ENCODE data around the gene CYP2S1.
"Not testable (repeated sequence)": the region's sequence is repeated elsewhere in the genome, so short reads cannot be mapped to it uniquely, and the experiment has no call there.

Gene CYP2S1, protein sequence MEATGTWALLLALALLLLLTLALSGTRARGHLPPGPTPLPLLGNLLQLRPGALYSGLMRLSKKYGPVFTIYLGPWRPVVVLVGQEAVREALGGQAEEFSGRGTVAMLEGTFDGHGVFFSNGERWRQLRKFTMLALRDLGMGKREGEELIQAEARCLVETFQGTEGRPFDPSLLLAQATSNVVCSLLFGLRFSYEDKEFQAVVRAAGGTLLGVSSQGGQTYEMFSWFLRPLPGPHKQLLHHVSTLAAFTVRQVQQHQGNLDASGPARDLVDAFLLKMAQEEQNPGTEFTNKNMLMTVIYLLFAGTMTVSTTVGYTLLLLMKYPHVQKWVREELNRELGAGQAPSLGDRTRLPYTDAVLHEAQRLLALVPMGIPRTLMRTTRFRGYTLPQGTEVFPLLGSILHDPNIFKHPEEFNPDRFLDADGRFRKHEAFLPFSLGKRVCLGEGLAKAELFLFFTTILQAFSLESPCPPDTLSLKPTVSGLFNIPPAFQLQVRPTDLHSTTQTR

DNA sequence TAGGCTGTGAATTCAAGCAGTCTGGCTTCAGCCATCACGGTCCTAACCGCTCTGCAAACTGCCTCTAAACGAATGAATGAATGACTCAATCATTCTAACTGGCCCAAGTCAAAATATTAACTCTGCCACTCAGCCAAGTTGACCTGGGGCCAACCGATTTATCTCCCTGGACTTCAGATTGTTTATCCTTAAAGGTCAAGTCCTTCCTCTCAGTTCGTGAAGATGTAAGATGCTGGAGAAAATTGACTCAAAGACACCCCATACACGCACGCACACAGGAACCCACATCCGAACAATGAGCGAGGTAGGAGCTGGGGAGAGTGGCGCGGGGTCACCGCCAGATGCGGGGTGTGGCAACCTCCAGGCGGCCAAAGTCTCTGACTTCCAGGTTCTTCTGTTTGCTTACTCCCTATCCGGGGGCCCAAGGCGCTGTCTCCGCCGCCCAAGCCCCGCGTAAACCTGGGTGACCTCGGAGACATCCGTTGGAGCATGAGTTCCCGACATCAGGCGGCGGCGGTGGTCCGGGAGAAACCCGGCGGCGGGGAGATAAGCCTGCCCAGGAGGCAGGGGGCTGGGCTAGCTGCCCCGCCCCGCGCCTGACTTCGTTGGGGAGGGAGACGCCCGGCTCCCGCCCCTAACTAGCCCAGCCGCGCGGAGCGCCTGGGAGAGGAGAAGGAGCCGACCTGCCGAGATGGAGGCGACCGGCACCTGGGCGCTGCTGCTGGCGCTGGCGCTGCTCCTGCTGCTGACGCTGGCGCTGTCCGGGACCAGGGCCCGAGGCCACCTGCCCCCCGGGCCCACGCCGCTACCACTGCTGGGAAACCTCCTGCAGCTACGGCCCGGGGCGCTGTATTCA, at the start of gene CYP2S1:
Gene CYP2S1, plus strand, starts transcription at position 646 of the 856 bp plus-strand sequence. Its CDS starts 46 bp downstream, at position 692.
- DNase-seq (ENCODE audit: low read depth) = no peak
- TF ChIP-seq, protein P1, sequence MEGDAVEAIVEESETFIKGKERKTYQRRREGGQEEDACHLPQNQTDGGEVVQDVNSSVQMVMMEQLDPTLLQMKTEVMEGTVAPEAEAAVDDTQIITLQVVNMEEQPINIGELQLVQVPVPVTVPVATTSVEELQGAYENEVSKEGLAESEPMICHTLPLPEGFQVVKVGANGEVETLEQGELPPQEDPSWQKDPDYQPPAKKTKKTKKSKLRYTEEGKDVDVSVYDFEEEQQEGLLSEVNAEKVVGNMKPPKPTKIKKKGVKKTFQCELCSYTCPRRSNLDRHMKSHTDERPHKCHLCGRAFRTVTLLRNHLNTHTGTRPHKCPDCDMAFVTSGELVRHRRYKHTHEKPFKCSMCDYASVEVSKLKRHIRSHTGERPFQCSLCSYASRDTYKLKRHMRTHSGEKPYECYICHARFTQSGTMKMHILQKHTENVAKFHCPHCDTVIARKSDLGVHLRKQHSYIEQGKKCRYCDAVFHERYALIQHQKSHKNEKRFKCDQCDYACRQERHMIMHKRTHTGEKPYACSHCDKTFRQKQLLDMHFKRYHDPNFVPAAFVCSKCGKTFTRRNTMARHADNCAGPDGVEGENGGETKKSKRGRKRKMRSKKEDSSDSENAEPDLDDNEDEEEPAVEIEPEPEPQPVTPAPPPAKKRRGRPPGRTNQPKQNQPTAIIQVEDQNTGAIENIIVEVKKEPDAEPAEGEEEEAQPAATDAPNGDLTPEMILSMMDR (IDR thresholded peaks at IDR 0.05; ENCODE audit: control insufficient read depth, extremely low read depth, insufficient read depth) = no peak
- H3K4me3 ChIP-seq (ENCODE audit: low read depth, low read length) = peak within 1 kb of the TSS; percentile 4; the same call in 1 of the 2 replicates

DNA sequence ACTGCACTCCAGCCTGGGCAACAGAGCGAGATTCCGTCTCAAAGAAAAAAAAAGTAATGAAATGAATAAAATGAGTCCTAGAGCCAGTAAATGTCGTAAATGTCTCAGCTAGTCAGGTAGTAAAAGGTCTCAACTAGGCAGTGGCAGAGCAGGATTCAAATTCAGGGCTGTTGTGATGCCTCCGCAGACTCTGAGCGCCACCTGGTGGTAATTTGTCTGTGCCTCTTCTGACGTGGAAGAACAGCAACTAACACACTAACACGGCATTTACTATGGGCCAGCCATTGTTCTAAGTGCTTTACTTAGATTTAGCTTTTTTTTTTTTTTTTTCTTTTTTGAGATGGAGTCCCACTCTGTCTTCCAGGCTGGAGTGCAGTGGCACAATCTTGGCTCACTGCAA, 48.6 kb upstream of the CYP2S1 start:
- TF ChIP-seq, protein P1 (IDR thresholded peaks at IDR 0.05; ENCODE audit: control insufficient read depth, extremely low read depth, insufficient read depth) = peak; percentile 67
- DNase-seq (ENCODE audit: low read depth) = peak; percentile 35
- no peak overlapping the region for H3K4me3 ChIP-seq (ENCODE audit: low read depth, low read length)

DNA sequence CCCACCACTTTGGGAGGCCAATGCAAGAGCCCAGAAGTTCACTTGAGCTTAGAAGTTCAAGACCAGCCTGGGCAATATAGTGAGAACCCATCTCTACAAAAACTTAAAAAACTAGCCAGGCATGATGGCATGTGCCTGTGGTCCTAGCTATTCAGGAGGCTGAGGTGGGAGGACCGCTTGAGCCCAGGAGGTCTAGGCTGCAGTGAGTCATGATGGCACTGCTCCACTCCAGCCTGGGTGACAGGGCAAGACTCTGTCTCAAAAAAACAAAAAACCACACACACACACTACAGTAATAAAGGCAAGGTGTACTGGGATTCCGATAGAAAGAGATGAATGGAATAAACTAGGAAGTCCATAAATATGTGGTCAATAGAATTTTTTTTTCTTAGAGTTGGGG, 43.2 kb upstream of the CYP2S1 start:
- TF ChIP-seq, protein P1 (IDR thresholded peaks at IDR 0.05; ENCODE audit: control insufficient read depth, extremely low read depth, insufficient read depth) = no peak
- no peak for DNase-seq (ENCODE audit: low read depth)
- no peak overlapping the region for H3K4me3 ChIP-seq (ENCODE audit: low read depth, low read length)

DNA sequence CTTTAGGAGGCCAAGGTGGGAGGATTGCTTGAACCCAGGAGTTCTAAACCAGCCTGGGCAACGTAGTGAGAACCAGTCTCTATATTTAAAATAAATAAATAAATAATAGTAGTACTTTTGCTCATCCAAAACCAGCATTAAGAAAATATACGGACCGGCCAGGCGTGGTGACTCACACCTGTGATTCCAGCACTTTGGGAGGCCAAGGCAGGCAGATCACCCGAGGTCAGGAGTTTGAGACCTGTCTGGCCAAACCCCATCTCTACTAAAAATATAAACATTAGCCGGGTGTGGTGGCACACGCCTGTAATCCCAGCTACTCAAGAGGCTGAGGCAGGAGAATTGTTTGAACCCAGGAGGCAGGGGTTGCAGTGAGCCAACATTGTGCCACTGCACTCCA, 42.0 kb upstream of the CYP2S1 start:
- not testable (repeated sequence) for H3K4me3 ChIP-seq (ENCODE audit: low read depth, low read length); DNase-seq (ENCODE audit: low read depth)

DNA sequence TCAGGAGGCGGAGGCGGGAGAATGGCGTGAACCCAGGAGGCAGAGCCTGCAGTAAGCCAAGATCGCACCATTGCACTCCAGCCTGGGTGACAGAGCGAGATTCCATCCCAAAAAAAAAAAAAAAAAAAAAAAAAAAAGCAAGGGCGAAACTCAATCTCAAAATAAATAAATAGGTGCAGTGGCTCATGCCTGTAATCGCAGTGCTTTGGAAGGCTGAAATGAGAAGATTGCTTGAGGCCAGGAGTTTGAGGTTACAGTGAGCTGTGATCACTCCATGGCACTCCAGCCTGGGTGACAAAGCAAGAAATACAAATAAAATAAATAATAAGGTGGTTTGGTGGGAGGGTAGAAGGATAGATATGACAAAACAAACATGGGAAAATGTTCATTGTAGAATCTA, 39.0 kb upstream of the CYP2S1 start:
- TF ChIP-seq, protein P1 (IDR thresholded peaks at IDR 0.05; ENCODE audit: control insufficient read depth, extremely low read depth, insufficient read depth) = no peak
- DNase-seq (ENCODE audit: low read depth) = no peak
- no peak overlapping the region for H3K4me3 ChIP-seq (ENCODE audit: low read depth, low read length)

DNA sequence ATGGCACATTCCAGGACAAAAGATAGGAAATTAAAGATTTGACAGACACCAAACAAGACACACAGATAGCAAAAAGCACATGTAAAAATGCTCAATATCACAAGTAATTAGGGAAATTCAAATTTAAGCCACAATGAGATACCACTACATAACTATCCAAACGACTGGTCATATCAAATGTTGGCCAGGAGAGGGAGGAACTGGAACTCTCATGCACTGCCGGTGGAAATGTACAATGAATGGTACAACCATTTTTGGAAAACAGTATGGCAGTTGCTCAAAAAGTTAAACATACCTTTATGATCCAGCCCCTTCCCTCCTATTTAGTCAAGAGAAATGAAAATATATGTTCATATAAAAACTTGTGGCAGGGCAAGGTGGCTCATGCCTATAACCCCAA, 36.8 kb upstream of the CYP2S1 start:
- H3K4me3 ChIP-seq (ENCODE audit: low read depth, low read length) = no peak overlapping the region
- DNase-seq (ENCODE audit: low read depth) = no peak
- TF ChIP-seq, protein P1 (IDR thresholded peaks at IDR 0.05; ENCODE audit: control insufficient read depth, extremely low read depth, insufficient read depth) = no peak

DNA sequence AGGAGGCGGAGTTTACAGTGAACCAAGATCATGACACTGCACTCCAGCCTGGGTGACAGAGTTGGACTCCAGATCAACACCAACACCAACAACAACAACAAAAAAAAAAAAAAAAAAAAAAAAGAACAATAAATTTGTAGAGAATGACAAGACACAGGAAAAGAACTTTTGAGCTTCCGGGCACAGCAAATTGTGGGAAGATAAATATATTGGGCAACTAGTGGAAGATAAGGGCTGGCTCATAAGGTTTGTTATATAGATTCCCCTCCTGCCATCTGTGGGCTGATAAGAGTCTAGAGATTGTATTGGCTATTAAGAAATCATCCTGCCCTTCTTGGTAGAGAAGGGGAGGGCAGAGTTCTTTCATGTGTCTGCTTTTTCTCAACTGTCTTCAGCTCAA, 33.1 kb upstream of the CYP2S1 start:
- DNase-seq (ENCODE audit: low read depth) = no peak
- H3K4me3 ChIP-seq (ENCODE audit: low read depth, low read length) = no peak overlapping the region
- TF ChIP-seq, protein P1 (IDR thresholded peaks at IDR 0.05; ENCODE audit: control insufficient read depth, extremely low read depth, insufficient read depth) = no peak
